ENCODE results near the gene PLEKHH2. TPM values are rescaled to one million over a fixed set of nuclear protein-coding genes. Genes with fewer than 3 reads are reported as not detected.

The PLEKHH2 gene
- total RNA-seq, 1 donor from 2014 or later = 0.11 TPM

DNA sequence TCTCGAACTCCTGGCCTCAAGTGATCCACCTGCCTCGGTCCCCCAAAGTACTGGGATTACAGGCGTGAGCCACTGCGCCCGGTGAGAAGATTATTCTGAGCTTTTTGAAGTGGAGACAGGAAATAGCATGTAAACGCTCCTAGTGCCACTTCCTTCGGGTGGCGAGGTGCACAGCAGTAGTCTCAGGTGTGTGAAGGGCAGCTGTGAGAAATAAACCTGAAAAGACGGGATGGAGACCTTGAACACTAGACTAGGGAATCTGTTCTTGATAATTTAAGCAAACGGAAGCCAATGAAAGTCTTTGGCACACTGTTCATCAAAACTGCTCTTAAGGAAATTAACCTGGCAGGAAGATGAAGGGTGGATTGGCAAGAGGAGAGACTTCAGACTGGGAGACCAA is 439 bp upstream of the PLEKHH2 start:
- Mint-ChIP-seq H3K27me3 (peaks cover 44% of the 10 kb centered on the region), H3K27ac (no peak overlapping the region), H3K4me1 (peaks cover 13% of the 10 kb centered on the region), H3K9me3 (peaks cover 3% of the 10 kb centered on the region), H3K36me3 (ENCODE audit: low read depth) (no peaks in the 10 kb centered on the region), H3K4me3 (peak overlapping the region; percentile 81)
- DNase-seq (no peak), ATAC-seq (ENCODE audit: low read depth) (peak; percentile 5)
- intact Hi-C loops (cut with micrococcal nuclease) = loop anchor here (1.0 to 10.0 kb wide), 2 partner anchors 138 to 409 kb away; partner anchors contain the start of gene DYNC2LI1
- POLR2A ChIA-PET = interaction anchor here (0.6 to 0.7 kb wide), 2 partner anchors 41 to 58 kb away, joined by 3 to 7 read pairs; partner anchors contain the start of gene THADA
- CTCF ChIA-PET = no interaction called here
- TF ChIP-seq, protein P1, sequence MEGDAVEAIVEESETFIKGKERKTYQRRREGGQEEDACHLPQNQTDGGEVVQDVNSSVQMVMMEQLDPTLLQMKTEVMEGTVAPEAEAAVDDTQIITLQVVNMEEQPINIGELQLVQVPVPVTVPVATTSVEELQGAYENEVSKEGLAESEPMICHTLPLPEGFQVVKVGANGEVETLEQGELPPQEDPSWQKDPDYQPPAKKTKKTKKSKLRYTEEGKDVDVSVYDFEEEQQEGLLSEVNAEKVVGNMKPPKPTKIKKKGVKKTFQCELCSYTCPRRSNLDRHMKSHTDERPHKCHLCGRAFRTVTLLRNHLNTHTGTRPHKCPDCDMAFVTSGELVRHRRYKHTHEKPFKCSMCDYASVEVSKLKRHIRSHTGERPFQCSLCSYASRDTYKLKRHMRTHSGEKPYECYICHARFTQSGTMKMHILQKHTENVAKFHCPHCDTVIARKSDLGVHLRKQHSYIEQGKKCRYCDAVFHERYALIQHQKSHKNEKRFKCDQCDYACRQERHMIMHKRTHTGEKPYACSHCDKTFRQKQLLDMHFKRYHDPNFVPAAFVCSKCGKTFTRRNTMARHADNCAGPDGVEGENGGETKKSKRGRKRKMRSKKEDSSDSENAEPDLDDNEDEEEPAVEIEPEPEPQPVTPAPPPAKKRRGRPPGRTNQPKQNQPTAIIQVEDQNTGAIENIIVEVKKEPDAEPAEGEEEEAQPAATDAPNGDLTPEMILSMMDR (IDR thresholded peaks at IDR 0.05) = no peak

DNA sequence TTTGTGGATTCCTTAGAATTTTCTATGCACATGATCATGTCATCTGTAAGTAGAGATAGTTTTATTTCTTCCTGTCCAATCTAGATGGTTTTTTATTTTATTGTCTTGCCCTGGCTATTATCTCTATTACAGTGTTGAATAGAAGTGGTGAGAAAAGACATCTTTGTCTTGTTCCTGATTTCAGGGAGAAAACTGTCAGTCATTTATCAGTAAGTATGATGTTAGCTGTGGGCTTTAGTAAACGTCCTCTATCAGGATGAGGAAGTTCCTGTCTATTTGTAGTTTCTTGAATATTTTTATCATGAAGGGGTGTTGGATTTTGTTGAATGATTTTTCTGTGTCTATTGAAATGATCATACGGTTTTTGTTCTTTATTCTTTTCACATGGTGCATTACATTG is 5.3 kb downstream of the PLEKHH2 start:
- DNase-seq (no peak), ATAC-seq (ENCODE audit: low read depth) (no peak)
- intact Hi-C loops (cut with micrococcal nuclease) = no loop called here
- peaks cover 3% of the 10 kb centered on the region for H3K4me1 Mint-ChIP-seq
- TF ChIP-seq, protein P1 (IDR thresholded peaks at IDR 0.05) = no peak
- no peak overlapping the region for H3K4me3 Mint-ChIP-seq
- peaks cover 3% of the 10 kb centered on the region for H3K9me3 Mint-ChIP-seq
- ChIA-PET POLR2A (no interaction called here), CTCF (no interaction called here)
- H3K27me3 Mint-ChIP-seq = peaks cover 13% of the 10 kb centered on the region
- no peak overlapping the region for H3K27ac Mint-ChIP-seq
- no peaks in the 10 kb centered on the region for H3K36me3 Mint-ChIP-seq (ENCODE audit: low read depth)

DNA sequence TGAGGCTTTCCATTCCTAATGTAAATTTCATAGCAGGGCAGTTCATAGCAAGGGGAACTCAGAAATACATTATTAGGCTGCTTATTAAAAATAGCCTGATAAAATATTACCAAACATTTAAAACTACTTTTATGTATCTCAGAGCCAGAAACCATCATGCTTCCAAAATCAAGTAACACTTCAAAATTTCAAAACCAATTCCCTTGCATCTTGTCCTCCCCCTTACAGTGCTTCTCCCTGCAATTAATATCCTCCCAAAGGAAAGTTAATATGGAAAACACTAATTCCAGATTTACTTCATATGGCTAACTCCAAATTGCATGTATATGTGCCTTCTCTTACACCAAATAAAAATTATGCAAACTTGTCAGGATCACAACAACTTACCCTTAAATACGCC is 6.6 kb downstream of the PLEKHH2 start:
- peaks cover 11% of the 10 kb centered on the region for H3K27me3 Mint-ChIP-seq
- no peaks in the 10 kb centered on the region for H3K36me3 Mint-ChIP-seq (ENCODE audit: low read depth)
- no peak overlapping the region for H3K4me3 Mint-ChIP-seq
- TF ChIP-seq, protein P1 (IDR thresholded peaks at IDR 0.05) = no peak
- H3K9me3 Mint-ChIP-seq = peaks cover 3% of the 10 kb centered on the region
- no peaks in the 10 kb centered on the region for H3K4me1 Mint-ChIP-seq
- no peak for DNase-seq
- ATAC-seq (ENCODE audit: low read depth) = no peak
- ChIA-PET CTCF (no interaction called here), POLR2A (no interaction called here)
- H3K27ac Mint-ChIP-seq = no peak overlapping the region
- intact Hi-C loops (cut with micrococcal nuclease) = no loop called here

DNA sequence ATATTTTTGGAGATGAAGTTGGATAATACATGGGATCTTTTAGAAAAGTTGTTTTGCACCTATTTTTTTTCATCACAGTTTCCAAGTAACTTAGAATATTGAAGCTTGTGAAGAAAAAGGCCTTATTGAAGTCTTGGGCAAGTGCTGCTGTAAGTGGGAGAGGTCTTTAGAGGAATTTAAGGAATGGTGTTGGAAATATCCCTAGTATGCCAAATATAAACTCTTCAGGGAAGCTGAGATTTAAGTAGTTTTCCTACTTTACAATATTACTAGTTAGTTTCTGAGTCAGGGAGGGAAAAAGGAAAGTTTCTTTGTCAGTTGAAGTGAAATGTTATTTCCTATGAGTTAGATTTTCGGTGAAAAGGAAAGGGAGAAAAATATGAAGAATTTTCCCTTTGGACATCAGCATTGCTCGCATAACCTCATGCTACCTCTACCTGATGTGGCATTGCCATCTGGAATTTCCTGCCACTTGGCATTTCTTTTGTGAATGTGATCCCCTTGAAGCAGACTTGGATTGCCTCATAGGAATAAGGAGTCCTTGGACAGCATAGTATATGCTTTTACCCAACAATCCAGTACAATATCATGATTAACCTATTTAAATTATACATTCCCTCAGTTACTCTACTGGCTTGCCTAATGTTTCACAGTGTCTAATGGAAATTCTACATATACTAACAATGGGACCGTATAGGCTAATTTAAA is 12.1 kb downstream of the PLEKHH2 start:
- Mint-ChIP-seq H3K9me3 (no peaks in the 10 kb centered on the region), H3K36me3 (ENCODE audit: low read depth) (no peaks in the 10 kb centered on the region), H3K4me3 (no peak overlapping the region), H3K27me3 (peaks cover 13% of the 10 kb centered on the region), H3K27ac (no peak overlapping the region), H3K4me1 (no peaks in the 10 kb centered on the region)
- ChIA-PET CTCF (no interaction called here), POLR2A (interaction anchor here (0.6 kb wide), 1 partner anchor 23 kb away, joined by 5 read pairs; no protein-coding TSS in a partner anchor)
- ATAC-seq (ENCODE audit: low read depth) (no peak), DNase-seq (no peak)
- intact Hi-C loops (cut with micrococcal nuclease) = no loop called here
- TF ChIP-seq, protein P1 (IDR thresholded peaks at IDR 0.05) = no peak

DNA sequence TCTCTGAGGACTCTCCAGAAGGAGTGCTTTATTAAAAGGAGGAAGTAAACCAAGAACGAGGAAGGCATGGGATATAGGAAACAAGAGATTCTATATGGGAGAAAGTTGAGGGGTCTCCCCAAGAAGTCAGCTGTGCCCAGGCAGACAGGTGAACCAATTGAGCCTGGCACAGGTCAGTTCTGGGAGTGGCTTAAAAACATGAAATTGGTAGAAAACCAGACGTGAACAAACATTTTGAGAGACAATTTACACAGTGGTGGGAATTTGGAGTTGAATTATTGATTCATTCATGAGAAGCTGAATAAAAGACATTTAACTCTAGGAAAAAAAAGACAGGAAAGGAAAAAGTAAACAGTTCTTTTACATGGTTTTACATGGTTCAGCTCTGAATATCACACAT is 16.4 kb downstream of the PLEKHH2 start:
- no peaks in the 10 kb centered on the region for H3K9me3 Mint-ChIP-seq
- TF ChIP-seq, protein P1 (IDR thresholded peaks at IDR 0.05) = no peak
- intact Hi-C loops (cut with micrococcal nuclease) = no loop called here
- no peaks in the 10 kb centered on the region for H3K36me3 Mint-ChIP-seq (ENCODE audit: low read depth)
- no peak overlapping the region for H3K27ac Mint-ChIP-seq
- ChIA-PET CTCF (no interaction called here), POLR2A (no interaction called here)
- peaks cover 8% of the 10 kb centered on the region for H3K27me3 Mint-ChIP-seq
- DNase-seq = no peak
- ATAC-seq (ENCODE audit: low read depth) = no peak
- no peak overlapping the region for H3K4me3 Mint-ChIP-seq
- no peaks in the 10 kb centered on the region for H3K4me1 Mint-ChIP-seq
